B cell (primary cell): ENCODE measurements around the gene IL17RC. TPM values are rescaled to one million over a fixed set of nuclear protein-coding genes. Genes with fewer than 3 reads are reported as not detected.

ENCODE experiments used
- ATAC-seq: fragments of 200-7000 bp; cut with Tn5 transposase; one replicate; pipeline ENCODE4 v1.10.0; 2021; ENCODE audit warnings: low read depth, mild to moderate bottlenecking, moderate number of reproducible peaks, moderate library complexity
- CTCF ChIA-PET: fragments of 350-600 bp; sonication (Branson Sonifier 250); formaldehyde crosslinking; loops from one replicate; lab custom pipeline; 2021; ENCODE audit warnings: antibody characterized with exemption, inconsistent platforms; lab: Charles Lee
- POLR2A ChIA-PET: fragments of 350-600 bp; sonication (Branson Sonifier 250); formaldehyde crosslinking; loops from one replicate; lab custom pipeline; 2021; ENCODE audit warnings: antibody characterized with exemption; lab: Charles Lee
- DNase-seq: peaks from one replicate; pipeline ENCODE4 v3.0.0; 2013
- H2AFZ ChIP-seq: 2 replicates; pipeline ENCODE4 v1.6.1; 2012; ENCODE audit warnings: mild to moderate bottlenecking, low read depth, low read length; ENCODE audit not compliant: insufficient read depth, poor library complexity, severe bottlenecking
- H3K27ac ChIP-seq, 2 donors: 1 replicate in 1 of 2; 2 replicates in 1 of 2; pipeline ENCODE4 v1.5.1; 2012 to 2013; ENCODE audit warnings: low read length in 2 of 2, mild to moderate bottlenecking in 2 of 2, moderate library complexity in 1 of 2
- H3K27me3 ChIP-seq, 4 experiments: fragments of 200-600 bp in 1 of 4; sonication (generic) in 1 of 4; replicated peaks in 1 of 4; 1 replicate in 2 of 4; 2 replicates in 2 of 4; pipeline versions ENCODE4 v1.6.1 to v1.7.0; 2013 to 2016; ENCODE audit warnings: low read length in 3 of 4, mild to moderate bottlenecking in 2 of 4, mixed read lengths in 1 of 4, moderate library complexity in 1 of 4; ENCODE audit not compliant: insufficient read depth in 4 of 4, control insufficient read depth in 3 of 4; ENCODE audit errors: control extremely low read depth in 1 of 4
- H3K36me3 ChIP-seq, 2 experiments: replicated peaks in 1 of 2; 1 replicate in 1 of 2; 2 replicates in 1 of 2; pipeline versions ENCODE4 v1.6.1 to v1.7.1; 2013; ENCODE audit warnings: low read length in 1 of 2; ENCODE audit not compliant: insufficient read depth in 2 of 2, control insufficient read depth in 1 of 2; ENCODE audit errors: control extremely low read depth in 1 of 2, extremely low read depth in 1 of 2
- H3K4me1 ChIP-seq, 2 donors: fragments of 200-600 bp in 1 of 2; sonication (generic) in 1 of 2; 1 replicate in 1 of 2; 2 replicates in 1 of 2; pipeline versions ENCODE4 v1.5.1 to v1.6.1; 2013 to 2017; ENCODE audit warnings: low read length in 2 of 2; ENCODE audit not compliant: control insufficient read depth in 2 of 2, insufficient read depth in 2 of 2
- H3K4me2 ChIP-seq: replicated peaks from 2 replicates; pipeline ENCODE3; 2012; ENCODE audit warnings: mild to moderate bottlenecking, low read depth, low read length; ENCODE audit not compliant: poor library complexity, severe bottlenecking
- H3K4me3 ChIP-seq, 5 experiments: fragments of 200-600 bp in 1 of 5; sonication (generic) in 1 of 5; 1 replicate in 3 of 5; 2 replicates in 2 of 5; pipeline versions ENCODE4 v1.5.1 to v1.7.0; 2011 to 2016; ENCODE audit warnings: low read length in 4 of 5, mild to moderate bottlenecking in 4 of 5, low read depth in 2 of 5, control low read depth in 1 of 5, moderate library complexity in 1 of 5; ENCODE audit not compliant: insufficient read depth in 1 of 5; ENCODE audit errors: control extremely low read depth in 1 of 5, extremely low read depth in 1 of 5
- H3K79me2 ChIP-seq: fragments of 200-600 bp; sonication (generic); one replicate; pipeline ENCODE4 v1.6.0; 2016; ENCODE audit warnings: low read length; ENCODE audit not compliant: control insufficient read depth, insufficient read depth
- H3K9ac ChIP-seq: fragments of 200-600 bp; sonication (generic); 2 replicates; pipeline ENCODE4 v1.6.1; 2017; ENCODE audit warnings: mild to moderate bottlenecking, low read length, moderate library complexity
- H3K9me3 ChIP-seq, 3 donors: one replicate each; pipeline versions ENCODE4 v1.6.1 to v1.7.1; 2013; ENCODE audit warnings: low read length in 2 of 3; ENCODE audit not compliant: control insufficient read depth in 2 of 3, insufficient read depth in 1 of 3; ENCODE audit errors: control extremely low read depth in 1 of 3
- H4K20me1 ChIP-seq: 2 replicates; pipeline ENCODE4 v1.6.0; 2012; ENCODE audit warnings: mild to moderate bottlenecking, low read length; ENCODE audit not compliant: insufficient read depth, control insufficient read depth, poor library complexity, severe bottlenecking
- H3K27ac Mint-ChIP-seq: one replicate; pipeline ENCODE4 v1.8.0; 2021; ENCODE audit warnings: mixed read lengths
- H3K27me3 Mint-ChIP-seq: one replicate; pipeline ENCODE4 v1.8.0; 2021; ENCODE audit warnings: mixed read lengths
- H3K4me1 Mint-ChIP-seq: one replicate; pipeline ENCODE4 v1.8.0; 2021; ENCODE audit warnings: mixed read lengths
- H3K4me3 Mint-ChIP-seq: one replicate; pipeline ENCODE4 v1.8.0; 2021; ENCODE audit warnings: mixed read lengths
- H3K9me3 Mint-ChIP-seq: one replicate; pipeline ENCODE4 v1.8.0; 2022; ENCODE audit warnings: mixed read lengths; ENCODE audit not compliant: insufficient read depth
- CTCF ChIP-seq: fragments of 200-600 bp; IDR thresholded peaks from one replicate; pipeline ENCODE4 v1.8.0; 2022; ENCODE audit warnings: antibody characterized with exemption, mild to moderate bottlenecking
- EZH2 ChIP-seq: IDR thresholded peaks from 2 replicates; pipeline ENCODE4 v1.6.1; 2012; ENCODE audit warnings: borderline replicate concordance, low read depth, mild to moderate bottlenecking, moderate library complexity, low read length; ENCODE audit not compliant: insufficient read depth, poor library complexity, severe bottlenecking
- WGBS: methylation state at CpG from one replicate; pipeline ENCODE4 v1.1.5; 2013; ENCODE audit warnings: missing lambda C conversion rate; ENCODE audit not compliant: insufficient coverage; 5-methylcytosine and 5-hydroxymethylcytosine counted together
- intact Hi-C: fragments of 100-400 bp; cut with micrococcal nuclease; formaldehyde crosslinking; loops from one replicate; pipeline ENCODE4 v1.10.0; 2022
- polyA plus RNA-seq: library from polyadenylated mRNA; depleted of rRNA; stranded (reverse); fragments of >200 nt; gene quantifications from 2 replicates; pipeline ENCODE4 v1.2.3, GENCODE V29; 2012
- total RNA-seq, 2 donors: library from RNA; stranded (reverse); fragments of 120-200 nt in 1 of 2; gene quantifications; 1 replicate in 1 of 2; 2 replicates in 1 of 2; pipeline versions ENCODE4 v1.2.3 to v1.2.4, GENCODE V29; 2013 to 2022

IL17RC gene
- total and polyA plus RNA-seq, 2 donors (not counting 1 experiment from before 2014, with no cell fraction given), result 0.25 to 0.98 TPM

- Histone ChIP-seq H3K27ac (peak within 1 kb of the TSS; percentile 82 to 94), H3K79me2 (peaks cover 27% of the 10 kb centered on the region), H2AFZ (peak within 1 kb of the TSS; percentile 95), H3K27me3 (no peaks in the 10 kb centered on the region), H3K4me3 (peak within 1 kb of the TSS; percentile 50 to 95 (median 59)), H4K20me1 (no peaks in the 10 kb centered on the region), H3K36me3 (peaks cover 0 to 26% of the 10 kb centered on the region in 2 experiments), H3K9me3 (no peaks in the 10 kb centered on the region), H3K9ac (peak within 1 kb of the TSS; percentile 92), H3K4me2 (peak within 1 kb of the TSS; percentile 92), H3K4me1 (peaks cover 22 to 26% of the 10 kb centered on the region in 2 donors)
- no peaks in the 10 kb centered on the region for H3K27me3 Mint-ChIP-seq
- DNase-seq (peak; percentile 98), ATAC-seq (peak; percentile 83)
- peaks cover 39% of the 10 kb centered on the region for H3K4me1 Mint-ChIP-seq
- no peaks in the 10 kb centered on the region for H3K9me3 Mint-ChIP-seq
- intact Hi-C loops, result loop anchor here (1.0 to 5.0 kb wide), 13 partner anchors 13 to 431 kb away; partner anchors contain the start of genes ARPC4, BRK1, BRPF1 and JAGN1
- WGBS, result under 1% methylated on average over 50 of the region's 50 CpGs
- H3K4me3 Mint-ChIP-seq, result peak within 1 kb of the TSS; percentile 94
- peak within 1 kb of the TSS; percentile 98 for H3K27ac Mint-ChIP-seq
- TF ChIP-seq CTCF (no peak), EZH2 (no peak)
- POLR2A ChIA-PET, result interaction anchor here (0.6 to 2.2 kb wide), 15 partner anchors 11 to 537 kb away, joined by 3 to 19 read pairs (median 7); partner anchors contain the start of genes ARPC4, BRPF1, EMC3 and JAGN1
- CTCF ChIA-PET, result interaction anchor here (0.6 to 6.0 kb wide), 18 partner anchors 8 to 430 kb away, joined by 3 to 47 read pairs (median 5); partner anchors contain the start of genes ARPC4, EMC3, JAGN1 and PRRT3
Measured at GRCh38 chr3:9933561-9934234, 16.8 kb downstream of the IL17RC start, which contains the start of gene CRELD1. Gene CRELD1 (plus strand): TSS chr3:9933834. CDS start chr3:9934439, 605 bp downstream.
